Measurements from ENCODE around the gene GMFB.

Gene GMFB

GRCh38 chr14:54490445-54491175 lies 1.8 kb upstream of the GMFB start:
- no peak for DNase-seq (ENCODE audit: low spot score)

GRCh38 chr14:54489731-54490444 lies 1.1 kb upstream of the GMFB start:
- DNase-seq (ENCODE audit: low spot score), result no peak

GRCh38 chr14:54489318-54489683 lies 521 bp upstream of the GMFB start:
- DNase-seq (ENCODE audit: low spot score), result no peak

- no peak for DNase-seq (ENCODE audit: low spot score)
Observed at GRCh38 chr14:54488318-54488645, 498 bp downstream of the GMFB start.

- DNase-seq (ENCODE audit: low spot score), result no peak
Observed at GRCh38 chr14:54487771-54488170, 1.0 kb downstream of the GMFB start.

GRCh38 chr14:54486685-54487084 lies 2.1 kb downstream of the GMFB start:
- DNase-seq (ENCODE audit: low spot score), result peak; percentile 4

GRCh38 chr14:54483846-54484245 lies 4.9 kb downstream of the GMFB start:
- DNase-seq (ENCODE audit: low spot score), result no peak

GRCh38 chr14:54483073-54483745 lies 5.6 kb downstream of the GMFB start:
- no peak for DNase-seq (ENCODE audit: low spot score)

GRCh38 chr14:54481695-54482094 lies 7.1 kb downstream of the GMFB start:
- DNase-seq (ENCODE audit: low spot score), result no peak

- DNase-seq (ENCODE audit: low spot score), result no peak
Observed at GRCh38 chr14:54480830-54481562, 7.8 kb downstream of the GMFB start.

- no peak for DNase-seq (ENCODE audit: low spot score)
Observed at GRCh38 chr14:54478636-54479215, 10.1 kb downstream of the GMFB start.

GRCh38 chr14:54475911-54476310 lies 12.9 kb downstream of the GMFB start:
- DNase-seq (ENCODE audit: low spot score), result no peak

GRCh38 chr14:54475187-54475899 lies 13.4 kb downstream of the GMFB start:
- no peak for DNase-seq (ENCODE audit: low spot score)

GRCh38 chr14:54474232-54474793 lies 14.5 kb downstream of the GMFB start:
- DNase-seq (ENCODE audit: low spot score), result no peak

- no peak for DNase-seq (ENCODE audit: low spot score)
Observed at GRCh38 chr14:54472315-54472714, 16.5 kb downstream of the GMFB start.

- DNase-seq (ENCODE audit: low spot score), result no peak
Observed at GRCh38 chr14:54471641-54472040, 17.1 kb downstream of the GMFB start.

GRCh38 chr14:54470701-54471100 lies 18.1 kb downstream of the GMFB start:
- no peak for DNase-seq (ENCODE audit: low spot score)

GRCh38 chr14:54467280-54467679 lies 21.5 kb downstream of the GMFB start:
- no peak for DNase-seq (ENCODE audit: low spot score)

GRCh38 chr14:54465654-54466053 lies 23.1 kb downstream of the GMFB start:
- DNase-seq (ENCODE audit: low spot score), result no peak

GRCh38 chr14:54462048-54462447 lies 26.7 kb downstream of the GMFB start:
- DNase-seq (ENCODE audit: low spot score), result no peak

GRCh38 chr14:54459106-54459505 lies 29.7 kb downstream of the GMFB start:
- no peak for DNase-seq (ENCODE audit: low spot score)

Data from CD4-positive, alpha-beta T cell treated with Interleukin-6 at 100 ng/mL for 8 hours (primary cell).